Measurements from ENCODE around the gene KATNAL2.

KATNAL2 gene

GRCh38 chr18:47110492-47111274, 193.3 kb downstream of the KATNAL2 start:
- TF ChIP-seq CTCF (IDR thresholded peaks at IDR 0.05; ENCODE audit: control insufficient read depth, extremely low read depth, insufficient read depth) = no peak
- H3K4me3 ChIP-seq (ENCODE audit: low read depth, low read length) = no peak overlapping the region
- no peak for DNase-seq (ENCODE audit: low read depth)

- DNase-seq (ENCODE audit: low read depth) = no peak
- H3K4me3 ChIP-seq (ENCODE audit: low read depth, low read length) = no peak overlapping the region
- no peak for TF ChIP-seq CTCF (IDR thresholded peaks at IDR 0.05; ENCODE audit: control insufficient read depth, extremely low read depth, insufficient read depth)
These were observed 196.6 kb downstream of the KATNAL2 start for GRCh38 chr18:47113796-47114540.

GRCh38 chr18:47115205-47115604, 197.8 kb downstream of the KATNAL2 start:
- no peak for DNase-seq (ENCODE audit: low read depth)
- H3K4me3 ChIP-seq (ENCODE audit: low read depth, low read length) = no peak overlapping the region
- no peak for TF ChIP-seq CTCF (IDR thresholded peaks at IDR 0.05; ENCODE audit: control insufficient read depth, extremely low read depth, insufficient read depth)

GRCh38 chr18:47118981-47119380, 201.6 kb downstream of the KATNAL2 start:
- TF ChIP-seq CTCF (IDR thresholded peaks at IDR 0.05; ENCODE audit: control insufficient read depth, extremely low read depth, insufficient read depth) = no peak
- DNase-seq (ENCODE audit: low read depth) = no peak
- no peak overlapping the region for H3K4me3 ChIP-seq (ENCODE audit: low read depth, low read length)

GRCh38 chr18:47120428-47120827, 203.0 kb downstream of the KATNAL2 start:
- no peak for DNase-seq (ENCODE audit: low read depth)
- TF ChIP-seq CTCF (IDR thresholded peaks at IDR 0.05; ENCODE audit: control insufficient read depth, extremely low read depth, insufficient read depth) = no peak
- no peak overlapping the region for H3K4me3 ChIP-seq (ENCODE audit: low read depth, low read length)

GRCh38 chr18:47121146-47121545, 203.7 kb downstream of the KATNAL2 start:
- no peak for TF ChIP-seq CTCF (IDR thresholded peaks at IDR 0.05; ENCODE audit: control insufficient read depth, extremely low read depth, insufficient read depth)
- no peak for DNase-seq (ENCODE audit: low read depth)
- H3K4me3 ChIP-seq (ENCODE audit: low read depth, low read length) = no peak overlapping the region
